Cortex of kidney (tissue), 1 donor: ENCODE data around the gene LCE1E.

Experiments used
- DNase-seq: peaks from one replicate; lab custom pipeline; 2025; lab: John Stamatoyannopoulos, UW

Gene LCE1E

GRCh38 chr1:152777510-152778137 is 8.4 kb upstream of the LCE1E start:
- DNase-seq: no peak

GRCh38 chr1:152783095-152783494 is 3.0 kb upstream of the LCE1E start:
- no peak for DNase-seq

DNA sequence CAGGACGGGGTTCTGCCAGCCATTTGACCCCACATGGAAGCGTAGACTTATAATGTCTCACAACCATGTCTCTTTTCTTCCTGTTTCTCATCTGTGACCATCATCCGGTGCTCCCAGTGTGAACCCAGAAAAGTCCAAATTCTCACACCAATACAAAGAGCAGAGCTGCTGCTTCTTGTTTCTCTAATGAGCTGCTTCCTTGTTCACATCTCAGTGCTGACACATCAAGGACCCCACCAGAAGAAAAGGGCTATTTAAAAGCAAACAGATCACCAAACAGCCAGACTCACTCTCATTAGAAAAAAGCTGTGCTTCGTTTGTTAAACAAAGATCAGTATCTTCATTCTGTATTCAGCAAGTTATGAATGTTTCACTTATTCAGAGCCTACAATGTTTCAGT is 9.6 kb downstream of the LCE1E start:
- DNase-seq: no peak

- no peak for DNase-seq
Observed at GRCh38 chr1:152796421-152796820, 10.4 kb downstream of the LCE1E start, which contains the start of gene LCE1D. LCE1D (plus strand) TSS chr1:152796721; CDS start chr1:152797795, 1,074 bp downstream.

GRCh38 chr1:152801333-152801732 is 15.3 kb downstream of the LCE1E start:
- no peak for DNase-seq

DNA sequence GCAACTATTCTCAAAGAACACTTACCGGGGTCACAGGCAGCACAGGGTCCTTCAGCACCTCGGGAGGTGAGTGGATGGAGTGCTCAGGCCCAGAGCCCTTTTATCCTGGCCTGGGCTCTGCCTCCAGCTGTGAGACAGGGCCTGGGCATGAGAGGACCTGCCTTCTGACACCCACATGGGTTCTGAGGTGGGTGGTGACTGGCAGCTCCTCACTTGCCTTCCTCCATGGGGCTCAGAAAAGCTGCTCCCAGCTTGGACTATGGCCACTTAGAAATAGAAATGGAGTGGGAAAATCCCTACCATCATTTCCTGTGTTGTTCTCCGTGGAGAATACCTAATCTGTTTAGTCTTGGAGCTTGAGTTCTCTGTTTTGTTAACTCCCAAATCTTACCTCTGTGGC is 20.5 kb downstream of the LCE1E start, which contains the start of gene LCE1C:
LCE1C (minus strand) TSS at position 76 of the 400 bp plus-strand sequence. CDS start 1,173 bp downstream, outside the sequence.
- DNase-seq: no peak

DNA sequence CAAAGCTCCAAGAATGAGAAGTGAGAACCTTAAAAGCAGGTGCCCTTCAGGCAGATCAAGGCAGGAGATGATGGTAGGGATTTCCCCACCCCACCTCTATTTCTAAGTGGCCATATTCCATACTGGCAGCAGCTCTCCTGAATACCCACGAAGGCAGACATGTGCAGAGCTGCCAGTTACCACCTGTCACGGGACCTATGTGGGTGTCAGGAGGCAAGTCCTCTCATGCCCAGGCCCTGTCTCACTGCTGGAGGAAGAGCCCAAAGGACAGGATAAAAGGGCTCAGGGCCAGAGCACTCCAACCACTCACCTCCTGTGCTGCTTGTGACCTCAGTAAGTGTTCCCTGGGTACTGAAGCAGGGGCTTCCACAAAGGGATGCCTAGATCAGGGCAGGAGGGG is 25.0 kb downstream of the LCE1E start:
- DNase-seq: no peak

- no peak for DNase-seq
Observed at GRCh38 chr1:152811671-152812070, 25.6 kb downstream of the LCE1E start, which contains the start of gene LCE1B. LCE1B (plus strand) TSS chr1:152811971; CDS start chr1:152812447, 476 bp downstream.

- no peak for DNase-seq
Observed at GRCh38 chr1:152817309-152817708, 31.3 kb downstream of the LCE1E start.

- no peak for DNase-seq
Observed at GRCh38 chr1:152823294-152823693, 37.2 kb downstream of the LCE1E start.

DNA sequence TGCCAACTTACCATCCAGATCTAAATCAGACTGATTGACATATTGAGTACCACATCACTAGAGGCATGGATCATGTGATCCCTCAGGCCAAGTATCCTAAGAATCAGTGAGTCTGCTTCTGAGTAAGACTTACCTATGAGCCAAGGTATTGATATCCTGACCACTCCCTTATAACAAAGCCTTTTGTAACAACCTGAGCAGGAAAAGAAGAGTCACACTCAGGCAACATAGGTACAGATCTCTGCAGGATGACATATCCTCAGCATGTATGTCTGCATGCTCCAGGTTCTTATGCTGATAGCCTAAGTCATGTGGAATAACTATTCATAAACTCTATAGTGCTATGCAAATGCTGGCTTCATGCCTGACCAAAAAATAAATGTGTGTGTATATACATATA is 38.9 kb downstream of the LCE1E start:
- DNase-seq: no peak

- no peak for DNase-seq
Observed at GRCh38 chr1:152827173-152827572, 41.1 kb downstream of the LCE1E start, which contains the start of gene LCE1A. LCE1A (plus strand) TSS chr1:152827473; CDS start chr1:152827473, 0 bp downstream.

DNA sequence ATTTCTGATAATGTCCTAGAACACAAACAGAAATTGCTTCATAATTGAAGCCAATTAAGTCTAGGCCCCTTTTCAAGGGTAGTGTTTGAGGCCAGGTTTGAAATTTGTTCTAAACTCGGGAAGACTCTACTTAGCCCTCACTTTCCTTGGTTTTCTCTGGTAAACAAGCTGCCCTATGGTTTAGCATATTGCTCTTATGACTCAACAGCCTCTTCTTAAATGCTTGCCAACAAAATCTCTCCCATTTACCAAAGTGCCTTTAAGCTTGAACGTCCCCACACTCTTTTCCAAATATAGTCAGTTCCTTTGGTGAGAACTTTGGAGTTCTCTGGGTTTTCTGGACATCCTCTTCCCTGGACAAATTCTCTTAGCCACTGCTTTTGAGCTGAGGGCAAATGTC is 50.8 kb downstream of the LCE1E start:
- no peak for DNase-seq
